HEK293 (cell line): ENCODE measurements around the gene TRIB2.

Experiments used
- CTCF ChIA-PET: fragments of 350-600 bp; formaldehyde crosslinking; extraction: SDS; loops from one replicate; lab custom pipeline; 2021; ENCODE audit warnings: antibody characterized with exemption; lab: Yijun Ruan, JAX
- POLR2A ChIA-PET: fragments of 300-600 bp; formaldehyde crosslinking; extraction: SDS; loops from one replicate; lab custom pipeline; 2020; ENCODE audit warnings: antibody characterized with exemption, inconsistent platforms; lab: Yijun Ruan, JAX
- H3K27ac ChIP-seq: fragments of 200-500 bp; sonication (Bioruptor generic); 2 replicates; pipeline ENCODE4 v1.5.1; 2014; ENCODE audit warnings: low read depth, low read length, control low read depth, inconsistent platforms; ENCODE audit errors: extremely low read depth
- H3K36me3 ChIP-seq, 2 experiments: fragments of 200-500 bp in 1 of 2; sonication (Bioruptor generic) in 1 of 2; 1 replicate in 1 of 2; 2 replicates in 1 of 2; pipeline ENCODE4 v1.5.1; 2014 to 2017; ENCODE audit warnings: inconsistent platforms in 2 of 2, low read length in 2 of 2; ENCODE audit not compliant: control insufficient read depth in 2 of 2, insufficient read depth in 1 of 2
- H3K4me1 ChIP-seq: fragments of 200-500 bp; sonication (Bioruptor generic); 2 replicates; pipeline ENCODE4 v1.5.1; 2014; ENCODE audit warnings: mild to moderate bottlenecking, low read length, inconsistent platforms; ENCODE audit not compliant: control insufficient read depth, insufficient read depth
- H3K4me3 ChIP-seq: 2 replicates; pipeline ENCODE4 v1.5.1; 2011; ENCODE audit warnings: low read depth, mild to moderate bottlenecking, control low read depth, low read length, moderate library complexity
- H3K9me3 ChIP-seq: fragments of 200-500 bp; sonication (Bioruptor generic); 2 replicates; pipeline ENCODE4 v1.5.1; 2014; ENCODE audit warnings: low read depth, low read length, inconsistent platforms; ENCODE audit not compliant: control insufficient read depth, insufficient read depth
- GLI2 ChIP-seq: fragments of 450-650 bp; formaldehyde crosslinking; IDR thresholded peaks from 2 replicates; pipeline ENCODE4; 2017; ENCODE audit warnings: missing biosample characterization, missing genetic modification characterization, low read depth, borderline replicate concordance
- GLIS2 ChIP-seq: fragments of 450-650 bp; formaldehyde crosslinking; IDR thresholded peaks from 2 replicates; pipeline ENCODE4 v1.5.1; 2016; ENCODE audit warnings: missing biosample characterization, missing genetic modification characterization
- KLF1 ChIP-seq: fragments of 450-650 bp; formaldehyde crosslinking; IDR thresholded peaks from 2 replicates; pipeline ENCODE4 v1.5.1; 2016; ENCODE audit warnings: missing biosample characterization, missing genetic modification characterization
- PRDM1 ChIP-seq: fragments of 450-650 bp; formaldehyde crosslinking; IDR thresholded peaks from 2 replicates; pipeline ENCODE4; 2016; ENCODE audit warnings: missing biosample characterization, missing genetic modification characterization
- SCRT2 ChIP-seq: fragments of 450-650 bp; formaldehyde crosslinking; IDR thresholded peaks from 2 replicates; pipeline ENCODE4 v1.5.1; 2016; ENCODE audit warnings: missing biosample characterization, missing genetic modification characterization
- TRIM28 ChIP-seq: IDR thresholded peaks from 2 replicates; pipeline ENCODE4 v1.6.1; 2011; ENCODE audit warnings: low read length, control low read depth, borderline replicate concordance
- TSHZ1 ChIP-seq: fragments of 450-650 bp; formaldehyde crosslinking; IDR thresholded peaks from 2 replicates; pipeline ENCODE4 v1.5.1; 2016; ENCODE audit warnings: missing biosample characterization, missing genetic modification characterization, borderline replicate concordance
- WT1 ChIP-seq: fragments of 450-650 bp; formaldehyde crosslinking; IDR thresholded peaks from 2 replicates; pipeline ENCODE4 v1.5.1; 2016; ENCODE audit warnings: missing biosample characterization, missing genetic modification characterization
- YY1 ChIP-seq: fragments of 450-650 bp; formaldehyde crosslinking; IDR thresholded peaks from 2 replicates; pipeline ENCODE4 v1.5.1; 2018; ENCODE audit warnings: missing biosample characterization, missing genetic modification characterization
- ZBTB17 ChIP-seq: fragments of 450-650 bp; formaldehyde crosslinking; IDR thresholded peaks from 2 replicates; pipeline ENCODE4 v1.5.1; 2016; ENCODE audit warnings: missing biosample characterization, missing genetic modification characterization
- ZBTB44 ChIP-seq: fragments of 450-650 bp; IDR thresholded peaks from 2 replicates; pipeline ENCODE4 v1.5.1; 2018; ENCODE audit warnings: missing biosample characterization, mild to moderate bottlenecking, missing genetic modification characterization
- ZNF133 ChIP-seq: fragments of 450-650 bp; formaldehyde crosslinking; IDR thresholded peaks from 2 replicates; pipeline ENCODE4 v1.5.1; 2016; ENCODE audit warnings: missing biosample characterization, missing genetic modification characterization
- ZNF174 ChIP-seq: fragments of 450-650 bp; formaldehyde crosslinking; IDR thresholded peaks from 2 replicates; pipeline ENCODE4 v1.5.0; 2017; ENCODE audit warnings: missing biosample characterization, mild to moderate bottlenecking, missing genetic modification characterization
- ZNF248 ChIP-seq: fragments of 450-650 bp; formaldehyde crosslinking; IDR thresholded peaks from 2 replicates; pipeline ENCODE4 v1.5.1; 2017; ENCODE audit warnings: missing biosample characterization, missing genetic modification characterization
- ZNF354C ChIP-seq: fragments of 450-650 bp; formaldehyde crosslinking; IDR thresholded peaks from 2 replicates; pipeline ENCODE4 v1.5.1; 2016; ENCODE audit warnings: missing biosample characterization, missing genetic modification characterization, low read depth, borderline replicate concordance
- ZNF362 ChIP-seq: fragments of 450-650 bp; formaldehyde crosslinking; IDR thresholded peaks from 2 replicates; pipeline ENCODE4 v1.5.1; 2016; ENCODE audit warnings: missing biosample characterization, missing genetic modification characterization
- ZNF426 ChIP-seq: fragments of 450-650 bp; formaldehyde crosslinking; IDR thresholded peaks from 2 replicates; pipeline ENCODE4 v1.5.1; 2017; ENCODE audit warnings: missing biosample characterization, missing genetic modification characterization, mild to moderate bottlenecking, inconsistent platforms, moderate library complexity
- ZNF621 ChIP-seq: fragments of 450-650 bp; formaldehyde crosslinking; IDR thresholded peaks from 2 replicates; pipeline ENCODE4 v1.5.1; 2017; ENCODE audit warnings: missing biosample characterization, missing genetic modification characterization
- ZNF629 ChIP-seq: fragments of 450-650 bp; formaldehyde crosslinking; IDR thresholded peaks from 2 replicates; pipeline ENCODE4 v1.5.1; 2017; ENCODE audit warnings: missing biosample characterization, missing genetic modification characterization
- ZNF76 ChIP-seq: fragments of 450-650 bp; formaldehyde crosslinking; IDR thresholded peaks from 2 replicates; pipeline ENCODE4; 2016; ENCODE audit warnings: low read depth, missing biosample characterization, missing genetic modification characterization, borderline replicate concordance
- ZNF776 ChIP-seq: fragments of 450-650 bp; formaldehyde crosslinking; IDR thresholded peaks from 2 replicates; pipeline ENCODE4 v1.5.0; 2017; ENCODE audit warnings: missing biosample characterization, missing genetic modification characterization, borderline replicate concordance
- ZNF837 ChIP-seq: fragments of 450-650 bp; formaldehyde crosslinking; IDR thresholded peaks from 2 replicates; pipeline ENCODE4 v1.5.1; 2016; ENCODE audit warnings: missing biosample characterization, missing genetic modification characterization

Gene TRIB2

GRCh38 chr2:12712881-12713280 is 3.9 kb upstream of the TRIB2 start:
- Histone ChIP-seq H3K27ac (no peak overlapping the region), H3K4me1 (peaks cover 15% of the 10 kb centered on the region), H3K9me3 (no peaks in the 10 kb centered on the region), H3K4me3 (no peak overlapping the region), H3K36me3 (no peaks in the 10 kb centered on the region)
- TF ChIP-seq ZNF174 (tag by site-specific recombination): no peak
- POLR2A ChIA-PET: no interaction called here
- CTCF ChIA-PET: no interaction called here

GRCh38 chr2:12714391-12715221 is 2.1 kb upstream of the TRIB2 start:
- peak overlapping the region; percentile 55 for H3K27ac ChIP-seq
- H3K4me3 ChIP-seq: no peak overlapping the region
- ChIA-PET POLR2A (interaction anchor here (1.1 kb wide), 1 partner anchor 10 kb away, joined by 3 read pairs; no protein-coding TSS in a partner anchor), CTCF (interaction anchor here (0.7 to 2.9 kb wide), 3 partner anchors 217 to 885 kb away, joined by 3 to 30 read pairs (median 4); no protein-coding TSS in a partner anchor)
- no peaks in the 10 kb centered on the region for H3K9me3 ChIP-seq
- TF ChIP-seq GLI2 (tag by site-specific recombination) (0 out of 2 replicates have a peak, but pooled peaks have one; percentile 13), ZNF776 (no peak), ZBTB17 (peak; percentile 29; the same call in 1 of the 2 replicates), WT1 (tag by site-specific recombination) (peak; percentile 62; the same call in 1 of the 2 replicates), ZNF837 (tag by site-specific recombination) (no peak), ZNF629 (tag by site-specific recombination) (0 out of 2 replicates have a peak, but pooled peaks have one; percentile 30)
- H3K36me3 ChIP-seq: no peaks in the 10 kb centered on the region
- H3K4me1 ChIP-seq: peaks cover 15% of the 10 kb centered on the region

- H3K9me3 ChIP-seq: no peaks in the 10 kb centered on the region
- H3K36me3 ChIP-seq: no peaks in the 10 kb centered on the region
- peaks cover 15% of the 10 kb centered on the region for H3K4me1 ChIP-seq
- peak overlapping the region; percentile 47; the same call in 1 of the 2 replicates for H3K27ac ChIP-seq
- POLR2A ChIA-PET: interaction anchor here (0.9 to 1.6 kb wide), 6 partner anchors 10 to 886 kb away, joined by 3 to 5 read pairs (median 4); no protein-coding TSS in a partner anchor
- CTCF ChIA-PET: interaction anchor here (0.6 to 2.9 kb wide), 18 partner anchors 10 to 1027 kb away, joined by 3 to 30 read pairs (median 4); no protein-coding TSS in a partner anchor
- no peak overlapping the region for H3K4me3 ChIP-seq
- TF ChIP-seq ZNF426 (tag by site-specific recombination) (no peak), SCRT2 (tag by site-specific recombination) (no peak), ZNF76 (tag by site-specific recombination) (no peak), YY1 (tag by site-specific recombination) (no peak), ZNF621 (no peak), TSHZ1 (tag by site-specific recombination) (no peak), PRDM1 (tag by site-specific recombination) (no peak), ZBTB44 (tag by site-specific recombination) (no peak), TRIM28 (no peak), ZNF354C (no peak), ZNF362 (tag by site-specific recombination) (no peak), KLF1 (tag by site-specific recombination) (no peak), GLIS2 (tag by site-specific recombination) (no peak), ZNF248 (tag by site-specific recombination) (no peak), GLI2 (tag by site-specific recombination) (no peak), ZNF837 (tag by site-specific recombination) (no peak), ZNF133 (no peak)
These were observed 1.3 kb upstream of the TRIB2 start for GRCh38 chr2:12715258-12716031.
